Mesendoderm (in vitro differentiated cells): ENCODE measurements around the gene DAB1.

Experiments used
- DNase-seq: peaks from one replicate; pipeline ENCODE4 v3.0.0; 2013
- H2AK5ac ChIP-seq: 2 replicates; pipeline ENCODE4 v1.6.1; 2013; ENCODE audit warnings: low read length, inconsistent platforms
- H2BK120ac ChIP-seq: 2 replicates; pipeline ENCODE4 v1.6.1; 2013; ENCODE audit warnings: low read depth, mild to moderate bottlenecking, low read length, moderate library complexity, mixed read lengths
- H2BK15ac ChIP-seq: replicated peaks from 2 replicates; pipeline ENCODE4 v1.6.1; 2013; ENCODE audit warnings: low read depth, mild to moderate bottlenecking, moderate library complexity
- H2BK5ac ChIP-seq: 2 replicates; pipeline ENCODE4 v1.6.1; 2013; ENCODE audit warnings: low read length, inconsistent platforms
- H3K18ac ChIP-seq: 2 replicates; pipeline ENCODE4 v1.6.1; 2013; ENCODE audit warnings: mild to moderate bottlenecking, low read length, mixed read lengths
- H3K23ac ChIP-seq: one replicate; pipeline ENCODE4 v1.6.1; 2013; ENCODE audit warnings: low read length
- H3K27ac ChIP-seq: 2 replicates; pipeline ENCODE4 v1.5.1; 2013; ENCODE audit warnings: low read depth, mild to moderate bottlenecking, inconsistent platforms, low read length, moderate library complexity
- H3K27me3 ChIP-seq: 2 replicates; pipeline ENCODE4 v1.6.1; 2013; ENCODE audit warnings: low read length, control low read depth, mild to moderate bottlenecking, inconsistent platforms; ENCODE audit not compliant: insufficient read depth, poor library complexity
- H3K36me3 ChIP-seq: 2 replicates; pipeline ENCODE4 v1.6.1; 2013; ENCODE audit warnings: low read length, inconsistent platforms; ENCODE audit not compliant: control insufficient read depth, insufficient read depth
- H3K4ac ChIP-seq: one replicate; pipeline ENCODE4 v1.6.1; 2013; ENCODE audit warnings: low read depth, mild to moderate bottlenecking, low read length, moderate library complexity
- H3K4me1 ChIP-seq: 2 replicates; pipeline ENCODE4 v1.6.1; 2013; ENCODE audit warnings: low read depth, low read length, inconsistent platforms; ENCODE audit not compliant: control insufficient read depth
- H3K4me2 ChIP-seq: 2 replicates; pipeline ENCODE4 v1.6.1; 2013; ENCODE audit warnings: low read length
- H3K4me3 ChIP-seq: 2 replicates; pipeline ENCODE4 v1.5.1; 2013; ENCODE audit warnings: mild to moderate bottlenecking, low read length
- H3K56ac ChIP-seq: one replicate; pipeline ENCODE4 v1.6.1; 2013; ENCODE audit warnings: low read length
- H3K79me1 ChIP-seq: 2 replicates; pipeline ENCODE4 v1.6.1; 2013; ENCODE audit warnings: low read length, inconsistent platforms
- H3K79me2 ChIP-seq: 2 replicates; pipeline ENCODE4 v1.6.1; 2013; ENCODE audit warnings: mild to moderate bottlenecking, low read length; ENCODE audit not compliant: control insufficient read depth, insufficient read depth
- H3K9ac ChIP-seq: 2 replicates; pipeline ENCODE4 v1.6.1; 2013; ENCODE audit warnings: low read length, inconsistent platforms
- H4K5ac ChIP-seq: one replicate; pipeline ENCODE4 v1.6.1; 2013; ENCODE audit warnings: low read length
- H4K8ac ChIP-seq: one replicate; pipeline ENCODE4 v1.6.1; 2013; ENCODE audit warnings: low read depth, mild to moderate bottlenecking, control low read depth, low read length, moderate library complexity
- whole genome bisulfite sequencing: extraction: QIAGEN DNeasy Blood & Tissue Kit; methylation state at CpG from one replicate; pipeline ENCODE4 v1.1.7; 2013; ENCODE audit warnings: low lambda C conversion rate, missing lambda C conversion rate; ENCODE audit not compliant: insufficient coverage; ENCODE audit errors: extremely low coverage; 5-methylcytosine and 5-hydroxymethylcytosine counted together

DAB1 gene

GRCh38 chr1:57157818-57158603, 265.8 kb downstream of the DAB1 start:
- Histone ChIP-seq H4K5ac (no peak overlapping the region), H3K23ac (no peak overlapping the region), H3K18ac (no peak overlapping the region), H2BK120ac (no peak overlapping the region), H3K79me2 (no peaks in the 10 kb centered on the region), H3K56ac (no peak overlapping the region), H3K4ac (no peak overlapping the region), H3K36me3 (no peaks in the 10 kb centered on the region), H3K27me3 (no peaks in the 10 kb centered on the region), H2AK5ac (no peak overlapping the region), H3K4me3 (no peak overlapping the region), H3K9ac (no peak overlapping the region), H2BK5ac (no peak overlapping the region), H3K4me1 (peaks cover 2% of the 10 kb centered on the region), H3K79me1 (no peaks in the 10 kb centered on the region), H4K8ac (no peak overlapping the region), H2BK15ac (no peak overlapping the region), H3K4me2 (no peak overlapping the region), H3K27ac (no peak overlapping the region)
- peak; percentile 15 for DNase-seq
- no CpG with 5 or more reads among the region's 8 CpGs for WGBS

GRCh38 chr1:57156907-57157306, 267.0 kb downstream of the DAB1 start:
- Histone ChIP-seq H3K4me1 (peaks cover 2% of the 10 kb centered on the region), H2BK5ac (no peak overlapping the region), H3K9ac (no peak overlapping the region), H3K23ac (no peak overlapping the region), H3K4me2 (no peak overlapping the region), H3K4me3 (no peak overlapping the region), H3K18ac (no peak overlapping the region), H3K4ac (no peak overlapping the region), H4K5ac (no peak overlapping the region), H4K8ac (no peak overlapping the region), H3K27me3 (no peaks in the 10 kb centered on the region), H3K27ac (no peak overlapping the region), H2AK5ac (no peak overlapping the region), H2BK15ac (no peak overlapping the region), H3K36me3 (no peaks in the 10 kb centered on the region), H2BK120ac (no peak overlapping the region), H3K79me2 (no peaks in the 10 kb centered on the region), H3K56ac (no peak overlapping the region), H3K79me1 (no peaks in the 10 kb centered on the region)
- DNase-seq, result no peak
- no CpG with 5 or more reads among the region's 3 CpGs for WGBS

- Histone ChIP-seq H2BK15ac (no peak overlapping the region), H3K4me1 (no peaks in the 10 kb centered on the region), H3K56ac (no peak overlapping the region), H2BK5ac (no peak overlapping the region), H3K9ac (no peak overlapping the region), H4K8ac (no peak overlapping the region), H3K4ac (no peak overlapping the region), H3K27ac (no peak overlapping the region), H3K79me2 (no peaks in the 10 kb centered on the region), H4K5ac (no peak overlapping the region), H3K36me3 (no peaks in the 10 kb centered on the region), H3K23ac (no peak overlapping the region), H2BK120ac (no peak overlapping the region), H3K18ac (no peak overlapping the region), H3K4me3 (no peak overlapping the region), H3K27me3 (no peaks in the 10 kb centered on the region), H2AK5ac (no peak overlapping the region), H3K4me2 (no peak overlapping the region), H3K79me1 (no peaks in the 10 kb centered on the region)
- WGBS, result no CpG with 5 or more reads among the region's 2 CpGs
- DNase-seq, result no peak
These were observed 277.8 kb downstream of the DAB1 start for GRCh38 chr1:57146100-57146499.

GRCh38 chr1:57142999-57143398, 280.9 kb downstream of the DAB1 start:
- Histone ChIP-seq H3K79me1 (no peaks in the 10 kb centered on the region), H3K23ac (no peak overlapping the region), H3K36me3 (no peaks in the 10 kb centered on the region), H3K18ac (no peak overlapping the region), H3K4ac (no peak overlapping the region), H3K4me3 (no peak overlapping the region), H3K9ac (no peak overlapping the region), H4K8ac (no peak overlapping the region), H3K27me3 (no peaks in the 10 kb centered on the region), H4K5ac (no peak overlapping the region), H2AK5ac (no peak overlapping the region), H2BK5ac (no peak overlapping the region), H3K56ac (no peak overlapping the region), H3K4me1 (no peaks in the 10 kb centered on the region), H3K27ac (no peak overlapping the region), H3K4me2 (no peak overlapping the region), H2BK120ac (no peak overlapping the region), H3K79me2 (no peaks in the 10 kb centered on the region), H2BK15ac (no peak overlapping the region)
- no peak for DNase-seq
- WGBS, result no CpG with 5 or more reads among the region's 2 CpGs

GRCh38 chr1:57142169-57142568, 281.7 kb downstream of the DAB1 start:
- no CpG with 5 or more reads among the region's 2 CpGs for WGBS
- H3K4ac ChIP-seq, result no peak overlapping the region
- no peak for DNase-seq
- H3K4me2 ChIP-seq, result no peak overlapping the region
- H3K79me2 ChIP-seq, result no peaks in the 10 kb centered on the region
- no peaks in the 10 kb centered on the region for H3K36me3 ChIP-seq
- no peak overlapping the region for H3K9ac ChIP-seq
- no peaks in the 10 kb centered on the region for H3K27me3 ChIP-seq
- H3K79me1 ChIP-seq, result no peaks in the 10 kb centered on the region
- H3K27ac ChIP-seq, result no peak overlapping the region
- H3K4me1 ChIP-seq, result no peaks in the 10 kb centered on the region
- no peak overlapping the region for H3K23ac ChIP-seq
- no peak overlapping the region for H4K5ac ChIP-seq
- H2BK5ac ChIP-seq, result no peak overlapping the region
- no peak overlapping the region for H4K8ac ChIP-seq
- no peak overlapping the region for H3K18ac ChIP-seq
- H2AK5ac ChIP-seq, result no peak overlapping the region
- no peak overlapping the region for H2BK120ac ChIP-seq
- no peak overlapping the region for H2BK15ac ChIP-seq
- no peak overlapping the region for H3K4me3 ChIP-seq
- H3K56ac ChIP-seq, result no peak overlapping the region
